ENCODE data around the gene NFATC3.

The NFATC3 gene

GRCh38 chr16:68231384-68232136, 146.4 kb downstream of the NFATC3 start:
- no peak for DNase-seq (ENCODE audit: low spot score)

GRCh38 chr16:68232335-68232734, 147.2 kb downstream of the NFATC3 start:
- no peak for DNase-seq (ENCODE audit: low spot score)

- no peak for DNase-seq (ENCODE audit: low spot score)
Measured at GRCh38 chr16:68233085-68233834, 148.1 kb downstream of the NFATC3 start.

GRCh38 chr16:68233835-68234187, 148.6 kb downstream of the NFATC3 start:
- DNase-seq (ENCODE audit: low spot score): no peak

GRCh38 chr16:68234188-68235107, 149.3 kb downstream of the NFATC3 start:
- no peak for DNase-seq (ENCODE audit: low spot score)

- no peak for DNase-seq (ENCODE audit: low spot score)
Measured at GRCh38 chr16:68235108-68235886, 150.1 kb downstream of the NFATC3 start.

- no peak for DNase-seq (ENCODE audit: low spot score)
Measured at GRCh38 chr16:68235887-68236136, 150.6 kb downstream of the NFATC3 start, which contains the start of gene ESRP2. TSS of gene ESRP2 (minus strand) at chr16:68236127. CDS start at chr16:68236045, 82 bp downstream.

- peak; percentile 32 for DNase-seq (ENCODE audit: low spot score)
Measured at GRCh38 chr16:68236137-68236825, 151.1 kb downstream of the NFATC3 start.

GRCh38 chr16:68236826-68237242, 151.7 kb downstream of the NFATC3 start:
- DNase-seq (ENCODE audit: low spot score): no peak

- peak; percentile 90 for DNase-seq (ENCODE audit: low spot score)
Measured at GRCh38 chr16:68237243-68238028, 152.3 kb downstream of the NFATC3 start.

- DNase-seq (ENCODE audit: low spot score): no peak
Measured at GRCh38 chr16:68238029-68238345, 152.8 kb downstream of the NFATC3 start.

- no peak for DNase-seq (ENCODE audit: low spot score)
Measured at GRCh38 chr16:68242085-68242484, 156.9 kb downstream of the NFATC3 start.

- no peak for DNase-seq (ENCODE audit: low spot score)
Measured at GRCh38 chr16:68242926-68243858, 158.0 kb downstream of the NFATC3 start.

GRCh38 chr16:68244481-68244902, 159.3 kb downstream of the NFATC3 start:
- no peak for DNase-seq (ENCODE audit: low spot score)

- DNase-seq (ENCODE audit: low spot score): peak; percentile 94
Measured at GRCh38 chr16:68244903-68245853, 160.0 kb downstream of the NFATC3 start, which contains the start of gene PLA2G15. TSS of gene PLA2G15 (plus strand) at chr16:68245373. CDS start at chr16:68245427, 54 bp downstream.

GRCh38 chr16:68246121-68246520, 161.0 kb downstream of the NFATC3 start:
- no peak for DNase-seq (ENCODE audit: low spot score)

GRCh38 chr16:68246666-68247065, 161.5 kb downstream of the NFATC3 start:
- DNase-seq (ENCODE audit: low spot score): no peak

- no peak for DNase-seq (ENCODE audit: low spot score)
Measured at GRCh38 chr16:68247400-68247799, 162.2 kb downstream of the NFATC3 start.

Data from CD4-positive, alpha-beta T cell treated with Interleukin-6 at 100 ng/mL for 8 hours (primary cell).